ENCODE measurements around the gene STXBP2. TPM values are rescaled to one million over a fixed set of nuclear protein-coding genes. Genes with fewer than 3 reads are reported as not detected.

The STXBP2 gene
- total RNA-seq, 1 experiment from 2014 or later, result 141 TPM

DNA sequence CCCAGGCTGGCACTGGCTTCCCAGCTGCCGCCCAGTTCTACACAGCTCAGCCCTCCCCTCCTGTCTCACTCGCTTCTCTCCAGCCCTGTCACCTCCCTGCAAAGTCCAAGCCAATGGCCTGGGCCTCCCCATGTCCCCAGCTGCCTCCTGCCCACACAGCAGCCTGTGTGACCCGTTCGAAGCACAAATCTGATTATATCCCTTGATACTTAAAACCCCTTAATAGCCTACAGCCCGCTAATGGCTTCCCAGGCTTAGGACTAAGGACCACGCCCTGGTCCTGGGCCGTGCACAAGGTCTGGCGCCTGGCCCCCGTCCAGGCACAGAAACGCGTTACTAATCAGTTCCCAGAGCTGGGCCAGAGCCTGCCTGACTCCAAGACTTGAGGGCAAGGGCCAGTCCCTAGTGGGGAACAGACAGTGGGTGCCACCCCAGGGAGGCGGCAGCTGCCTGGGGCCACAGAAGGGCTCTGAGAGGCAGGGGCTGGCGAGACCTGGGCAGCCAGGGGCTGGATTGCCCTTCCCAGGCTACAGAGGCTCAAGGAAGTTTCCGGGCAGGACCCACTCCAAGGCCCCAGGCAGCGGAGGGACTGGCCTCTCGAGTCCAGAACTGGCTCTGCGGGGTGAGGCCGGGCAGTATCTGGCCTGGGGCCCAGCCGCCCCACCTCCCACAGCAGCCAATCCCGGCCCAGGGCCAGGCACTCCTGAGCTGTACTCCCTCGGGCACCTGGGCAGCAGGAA lies 18.0 kb upstream of the STXBP2 start:
- H3K4me2 ChIP-seq (ENCODE audit: low read length), result no peak overlapping the region
- TF ChIP-seq FOSL1 (IDR thresholded peaks at IDR 0.05; ENCODE audit: low read depth) (no peak), POLR2AphosphoS5 (IDR thresholded peaks at IDR 0.05; ENCODE audit: low read depth, low read length) (peak; percentile 5; the same call in 1 of the 2 replicates)
- no peak overlapping the region for H2AFZ ChIP-seq (ENCODE audit: low read depth, low read length, poor library complexity, severe bottlenecking)
- H3K4me3 ChIP-seq (replicated peaks in 1 of 2; ENCODE audit: low read depth in 1 of 2, low read length in 2 of 2), result no peak overlapping the region
- CTCF ChIA-PET, result no interaction called here
- ATAC-seq (peak; percentile 21), DNase-seq (ENCODE audit: low read depth, low spot score) (no peak)
- H3K36me3 ChIP-seq (ENCODE audit: control insufficient read depth in 1 of 2, insufficient read depth in 2 of 2, low read length in 2 of 2), result peaks cover 5 to 14% of the 10 kb centered on the region in 2 experiments; a peak in 3 of 4 replicates
- POLR2A ChIA-PET, result no interaction called here
- H3K9me2 ChIP-seq (ENCODE audit: insufficient read depth), result no peaks in the 10 kb centered on the region
- intact Hi-C loops (cut with micrococcal nuclease), result no loop called here
- H3K27me3 ChIP-seq (ENCODE audit: insufficient read depth, low read length), result no peaks in the 10 kb centered on the region
- no peaks in the 10 kb centered on the region for H4K20me1 ChIP-seq (ENCODE audit: insufficient read depth)
- H3K9me3 ChIP-seq (ENCODE audit: control insufficient read depth in 1 of 2, insufficient read depth in 1 of 2, low read depth in 1 of 2, low read length in 2 of 2), result no peaks in the 10 kb centered on the region
- RAD21 ChIA-PET (ENCODE audit: low non-redundant PET in 1 of 2, low total read pairs in 2 of 2, uncharacterized antibody in 2 of 2, unreplicated experiment in 2 of 2), result no interaction called here
- H3K9ac ChIP-seq (ENCODE audit: low read length), result no peak overlapping the region
- peak overlapping the region; percentile 24; the same call in 1 of the 2 replicates for H3K27ac ChIP-seq (ENCODE audit: low read depth, low read length)
- BruUV-seq (replicated peaks), result no TSS peak
- no peaks in the 10 kb centered on the region for H3K79me2 ChIP-seq (ENCODE audit: insufficient read depth, low read length)
- peaks cover 0 to 6% of the 10 kb centered on the region in 2 experiments; a peak in 1 of 4 replicates for H3K4me1 ChIP-seq (ENCODE audit: control insufficient read depth in 1 of 2, insufficient read depth in 2 of 2, low read length in 2 of 2)

GRCh38 chr19:7619671-7620441 lies 17.1 kb upstream of the STXBP2 start:
- Histone ChIP-seq H2AFZ (ENCODE audit: low read depth, low read length, poor library complexity, severe bottlenecking) (no peak overlapping the region), H4K20me1 (ENCODE audit: insufficient read depth) (no peaks in the 10 kb centered on the region), H3K4me3 (replicated peaks in 1 of 2; ENCODE audit: low read depth in 1 of 2, low read length in 2 of 2) (no peak overlapping the region), H3K27me3 (ENCODE audit: insufficient read depth, low read length) (no peaks in the 10 kb centered on the region), H3K4me2 (ENCODE audit: low read length) (no peak overlapping the region), H3K9me2 (ENCODE audit: insufficient read depth) (no peaks in the 10 kb centered on the region), H3K9ac (ENCODE audit: low read length) (no peak overlapping the region), H3K79me2 (ENCODE audit: insufficient read depth, low read length) (no peaks in the 10 kb centered on the region), H3K36me3 (ENCODE audit: control insufficient read depth in 1 of 2, insufficient read depth in 2 of 2, low read length in 2 of 2) (peaks cover 5 to 14% of the 10 kb centered on the region in 2 experiments; a peak in 3 of 4 replicates), H3K27ac (ENCODE audit: low read depth, low read length) (no peak overlapping the region), H3K4me1 (ENCODE audit: control insufficient read depth in 1 of 2, insufficient read depth in 2 of 2, low read length in 2 of 2) (peaks cover 0 to 6% of the 10 kb centered on the region in 2 experiments; a peak in 1 of 4 replicates), H3K9me3 (ENCODE audit: control insufficient read depth in 1 of 2, insufficient read depth in 1 of 2, low read depth in 1 of 2, low read length in 2 of 2) (no peaks in the 10 kb centered on the region)
- TF ChIP-seq YY1 (IDR thresholded peaks at IDR 0.05; ENCODE audit: extremely low read depth, insufficient replicate concordance, low read depth, low read length) (no peak), POLR2AphosphoS5 (IDR thresholded peaks at IDR 0.05; ENCODE audit: low read depth, low read length) (0 out of 2 replicates have a peak, but pooled peaks have one; percentile 3), SRF (IDR thresholded peaks at IDR 0.05; ENCODE audit: low read depth) (no peak), RAD21 (IDR thresholded peaks at IDR 0.05; ENCODE audit: low read depth) (no peak)
- ChIA-PET POLR2A (no interaction called here), RAD21 (ENCODE audit: low non-redundant PET in 1 of 2, low total read pairs in 2 of 2, uncharacterized antibody in 2 of 2, unreplicated experiment in 2 of 2) (no interaction called here), CTCF (no interaction called here)
- no peak for DNase-seq (ENCODE audit: low read depth, low spot score)
- ATAC-seq, result no peak
- BruUV-seq (replicated peaks), result TSS peak; percentile 61
- intact Hi-C loops (cut with micrococcal nuclease), result no loop called here
